Body of pancreas (tissue), 4 donors: Measurements from ENCODE around the gene PRDX2. TPM values are rescaled to one million over a fixed set of nuclear protein-coding genes. Genes with fewer than 3 reads are reported as not detected.

Experiments
- ATAC-seq: fragments of 150-250 bp; one replicate; pipeline ENCODE4 v1.9.1; 2016
- DNase-seq, 4 donors: peaks; one replicate each; pipeline ENCODE4 v3.0.0-alpha.2; 2019
- H3K27ac ChIP-seq, 4 donors: fragments of 200-600 bp; sonication (generic); 1 replicate in 3 of 4; 2 replicates in 1 of 4; pipeline versions ENCODE4 v1.5.1 to v1.6.1; 2016 to 2019; ENCODE audit warnings: mild to moderate bottlenecking in 1 of 4, mixed read lengths in 1 of 4, moderate library complexity in 1 of 4
- H3K27me3 ChIP-seq, 2 donors: fragments of 200-600 bp; sonication (generic); one replicate each; pipeline ENCODE4 v1.6.0; 2016; ENCODE audit warnings: mild to moderate bottlenecking in 1 of 2
- H3K36me3 ChIP-seq, 2 donors: fragments of 200-600 bp; sonication (generic); replicated peaks in 1 of 2; 2 replicates each; pipeline ENCODE4 v1.5.1; 2016; ENCODE audit warnings: low read depth in 2 of 2; ENCODE audit not compliant: insufficient read depth in 1 of 2
- H3K4me1 ChIP-seq: fragments of 200-600 bp; sonication (generic); one replicate; pipeline ENCODE4 v1.6.0; 2016
- H3K4me3 ChIP-seq, 2 donors: fragments of 200-600 bp; sonication (generic); 1 replicate in 1 of 2; 2 replicates in 1 of 2; pipeline ENCODE4 v1.5.1; 2016 to 2019
- H3K9me3 ChIP-seq, 3 donors: fragments of 200-600 bp; sonication (generic); 1 replicate in 2 of 3; 2 replicates in 1 of 3; pipeline ENCODE4 v1.5.1; 2016
- CTCF ChIP-seq, 7 experiments: fragments of 450-650 bp in 4 of 7; fragments of 200-600 bp in 3 of 7; sonication (generic) in 3 of 7; IDR thresholded peaks; one replicate each; pipeline ENCODE4 v1.5.1; 2016 to 2019; ENCODE audit warnings: antibody characterized with exemption in 7 of 7
- POLR2A ChIP-seq, 3 donors: fragments of 450-650 bp; IDR thresholded peaks; one replicate each; pipeline ENCODE4 v1.6.1; 2016; ENCODE audit warnings: antibody characterized with exemption in 3 of 3, mild to moderate bottlenecking in 2 of 3
- WGBS, 2 donors: methylation state at CpG; one replicate each; pipeline ENCODE4 v1.1.5; 2017; 5-methylcytosine and 5-hydroxymethylcytosine counted together
- intact Hi-C: fragments of 100-400 bp; cut with DNase I; formaldehyde crosslinking; loops from one replicate; pipeline ENCODE4 v1.15.1; 2023
- total RNA-seq, 2 donors: library from RNA; depleted of rRNA; stranded (reverse); fragments of >200 nt; gene quantifications; one replicate each; pipeline ENCODE4 v1.1.0, GENCODE V29; 2016

PRDX2 gene
- total RNA-seq, 2 donors from 2014 or later, result 105 to 146 TPM

- WGBS, 2 donors, result 18 to 24% methylated on average over 10 to 15 of the region's 16 CpGs
- no peaks in the 10 kb centered on the region for H3K9me3 ChIP-seq
- DNase-seq, result no peak
- H3K4me3 ChIP-seq, result no peak overlapping the region
- peak overlapping the region; percentile 78 to 100 (median 96) for H3K27ac ChIP-seq
- no peaks in the 10 kb centered on the region for H3K27me3 ChIP-seq
- TF ChIP-seq POLR2A (IDR thresholded peaks at IDR 0.05), result no peak
- peak in 1 of 7 experiments; percentile 4 for TF ChIP-seq CTCF (IDR thresholded peaks at IDR 0.05)
- intact Hi-C loops, result no loop called here
- no peaks in the 10 kb centered on the region for H3K36me3 ChIP-seq
- peaks cover 78% of the 10 kb centered on the region for H3K4me1 ChIP-seq
- no peak for ATAC-seq
These were observed 18.2 kb downstream of the PRDX2 start for GRCh38 chr19:12783291-12783848.

- intact Hi-C loops, result no loop called here
- no peaks in the 10 kb centered on the region for H3K9me3 ChIP-seq
- H3K4me3 ChIP-seq, result no peak overlapping the region
- 1 to 20% methylated on average over 6 to 76 of the region's 88 CpGs for WGBS, 2 donors
- peak; percentile 36 for ATAC-seq
- no peaks in the 10 kb centered on the region for H3K27me3 ChIP-seq
- DNase-seq, result peak; percentile 76 to 85 (median 80)
- peaks cover 72% of the 10 kb centered on the region for H3K4me1 ChIP-seq
- peak overlapping the region; percentile 78 to 100 (median 96) for H3K27ac ChIP-seq
- peak; percentile 48 to 78 (median 58) for TF ChIP-seq POLR2A (IDR thresholded peaks at IDR 0.05)
- TF ChIP-seq CTCF (IDR thresholded peaks at IDR 0.05), result peak in 3 of 7 experiments; percentile 1 to 19 (median 11)
- H3K36me3 ChIP-seq, result no peaks in the 10 kb centered on the region
These were observed 18.9 kb downstream of the PRDX2 start for GRCh38 chr19:12782424-12783290.

- Histone ChIP-seq H3K27ac (peak overlapping the region; percentile 78 to 100 (median 96)), H3K36me3 (no peaks in the 10 kb centered on the region), H3K4me3 (no peak overlapping the region), H3K27me3 (no peaks in the 10 kb centered on the region), H3K4me1 (peaks cover 70% of the 10 kb centered on the region), H3K9me3 (no peaks in the 10 kb centered on the region)
- no peak for ATAC-seq
- intact Hi-C loops, result no loop called here
- DNase-seq, result no peak
- no peak for TF ChIP-seq POLR2A (IDR thresholded peaks at IDR 0.05)
- no peak for TF ChIP-seq CTCF (IDR thresholded peaks at IDR 0.05)
- WGBS, 2 donors, result 0% methylated on average over 2 to 12 of the region's 12 CpGs
These were observed 19.5 kb downstream of the PRDX2 start for GRCh38 chr19:12782174-12782423.

- H3K4me3 ChIP-seq, result no peak overlapping the region
- intact Hi-C loops, result no loop called here
- peaks cover 55% of the 10 kb centered on the region for H3K4me1 ChIP-seq
- 70 to 74% methylated on average over 14 to 15 of the region's 15 CpGs for WGBS, 2 donors
- ATAC-seq (no peak), DNase-seq (peak in 3 of 4 donors; percentile 26 to 57 (median 36))
- TF ChIP-seq POLR2A (IDR thresholded peaks at IDR 0.05) (no peak), CTCF (IDR thresholded peaks at IDR 0.05) (no peak)
- H3K27me3 ChIP-seq, result no peaks in the 10 kb centered on the region
- H3K9me3 ChIP-seq, result no peaks in the 10 kb centered on the region
- peak overlapping the region; percentile 87 to 100 (median 96) for H3K27ac ChIP-seq
- H3K36me3 ChIP-seq, result no peaks in the 10 kb centered on the region
These were observed 22.2 kb downstream of the PRDX2 start for GRCh38 chr19:12779162-12779993.
